Transverse colon (tissue), 4 donors: Measurements from ENCODE around the gene AHDC1. TPM values are rescaled to one million over a fixed set of nuclear protein-coding genes. Genes with fewer than 3 reads are reported as not detected.

ENCODE experiments used
- DNase-seq: peaks from one replicate; pipeline ENCODE4 v3.0.0-alpha.2; 2019
- H3K27ac ChIP-seq, 4 donors: fragments of 200-600 bp; sonication (generic); 2 replicates each; pipeline ENCODE4 v1.5.1; 2016 to 2018; ENCODE audit warnings: inconsistent platforms in 4 of 4
- H3K27me3 ChIP-seq: fragments of 200-600 bp; sonication (generic); 2 replicates; pipeline ENCODE4 v1.5.1; 2017; ENCODE audit warnings: inconsistent platforms
- H3K36me3 ChIP-seq, 4 donors: fragments of 200-600 bp; sonication (generic); 2 replicates each; pipeline ENCODE4 v1.5.1; 2017 to 2019; ENCODE audit warnings: inconsistent platforms in 4 of 4
- H3K4me1 ChIP-seq, 4 donors: fragments of 200-600 bp; sonication (generic); 2 replicates each; pipeline ENCODE4 v1.5.1; 2017 to 2020; ENCODE audit warnings: inconsistent platforms in 4 of 4
- H3K4me3 ChIP-seq, 4 donors: fragments of 200-600 bp; sonication (generic); 1 replicate in 1 of 4; 2 replicates in 3 of 4; pipeline versions ENCODE4 v1.5.1 to v1.6.1; 2017 to 2019; ENCODE audit warnings: inconsistent platforms in 4 of 4
- H3K9me3 ChIP-seq, 2 donors: fragments of 200-600 bp; sonication (generic); 2 replicates each; pipeline ENCODE4 v1.5.1; 2017 to 2019; ENCODE audit warnings: inconsistent platforms in 2 of 2
- EP300 ChIP-seq: sonication (generic); formaldehyde crosslinking; IDR thresholded peaks from one replicate; pipeline ENCODE4 v1.6.1; 2017; ENCODE audit warnings: antibody characterized with exemption, low read depth
- POLR2A ChIP-seq: fragments of 450-650 bp; IDR thresholded peaks from one replicate; pipeline ENCODE4 v1.6.1; 2016; ENCODE audit warnings: antibody characterized with exemption, mild to moderate bottlenecking, moderate library complexity
- POLR2AphosphoS5 ChIP-seq, 3 donors: sonication (generic); formaldehyde crosslinking; IDR thresholded peaks; one replicate each; pipeline ENCODE4 v1.6.1; 2016; ENCODE audit warnings: antibody characterized with exemption in 3 of 3
- WGBS, 2 donors: methylation state at CpG; one replicate each; pipeline ENCODE4 v1.1.5; 2018; ENCODE audit warnings: low coverage in 1 of 2; 5-methylcytosine and 5-hydroxymethylcytosine counted together
- in situ Hi-C, 4 donors: fragments of 200-750 bp; cut with MboI; loops; one replicate each; pipeline versions ENCODE4 v1.15.0 to v1.15.1; 2017; ENCODE audit warnings: low sequenced_read_pairs in 3 of 4, low pct_ligation_motif_present in 1 of 4, low pct_unique_long_range_greater_than_20kb in 1 of 4
- intact Hi-C: fragments of 100-400 bp; cut with DNase I; formaldehyde crosslinking; loops from one replicate; pipeline ENCODE4 v1.15.1; 2023; ENCODE audit warnings: low total_unique reads
- small RNA-seq, 4 donors: library from RNA; depleted of rRNA; stranded (forward); fragments of <200 nt; gene quantifications; one replicate each; pipeline ENCODE3, GENCODE V24; 2016
- total RNA-seq, 4 donors: library from RNA; depleted of rRNA; stranded (reverse); fragments of >200 nt; gene quantifications; one replicate each; pipeline ENCODE4 v1.1.0, GENCODE V29; 2016
- TF ChIP-seq, protein P1 (sequence below), 5 experiments: fragments of 200-600 bp in 3 of 5; fragments of 450-650 bp in 2 of 5; sonication (generic) in 3 of 5; IDR thresholded peaks; 1 replicate in 2 of 5; 2 replicates in 3 of 5; pipeline ENCODE4 v1.5.1; 2016 to 2017; ENCODE audit warnings: antibody characterized with exemption in 5 of 5, inconsistent platforms in 3 of 5, mild to moderate bottlenecking in 2 of 5, moderate library complexity in 1 of 5

The AHDC1 gene
- total RNA-seq, 4 donors from 2014 or later = 11.7 to 34.4 (median 21.3) TPM

DNA sequence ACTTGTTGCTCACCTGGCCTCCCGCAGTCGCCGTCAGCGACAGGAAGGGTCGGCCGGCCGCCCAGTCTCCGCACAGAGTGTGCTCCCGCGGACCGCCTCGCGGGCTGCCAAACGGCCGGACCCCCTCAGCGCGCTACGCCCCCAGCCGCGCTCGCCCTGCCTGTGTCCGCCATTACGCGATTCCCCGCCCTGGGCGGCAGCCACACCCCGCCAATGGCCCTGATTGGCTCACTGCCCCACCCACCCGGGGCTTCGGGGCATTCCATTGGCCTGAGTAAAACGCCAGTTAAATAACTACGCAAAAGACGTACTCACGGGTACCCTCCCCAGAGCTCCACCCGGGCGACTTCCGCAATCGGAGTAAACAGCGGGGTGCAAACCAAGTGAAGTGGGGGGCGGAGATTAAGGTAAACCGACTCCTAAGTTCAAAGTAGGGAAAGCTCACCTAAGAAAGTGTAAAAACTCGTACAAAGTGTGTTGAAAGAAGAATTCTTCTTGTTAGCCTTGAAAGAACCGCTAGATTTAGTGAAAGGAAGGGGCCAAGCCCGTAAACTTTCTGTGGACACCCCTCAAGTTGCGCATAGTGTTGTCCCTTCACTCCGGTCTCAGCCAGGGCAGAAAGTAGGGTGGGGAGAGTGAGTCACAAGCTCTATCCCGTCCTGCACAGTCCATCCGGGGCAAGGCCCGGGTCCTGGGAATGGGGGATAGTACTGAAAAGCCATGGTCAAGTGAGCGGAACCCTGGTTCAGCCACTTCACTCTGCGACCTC lies 113.8 kb downstream of the AHDC1 start, which contains the start of gene WASF2:
Gene WASF2 (minus strand): TSS at position 195 of the 769 bp plus-strand sequence. CDS start 61,277 bp downstream, outside the sequence.
- Histone ChIP-seq H3K36me3 (no peaks in the 10 kb centered on the region), H3K9me3 (no peaks in the 10 kb centered on the region), H3K27me3 (no peaks in the 10 kb centered on the region), H3K4me3 (peak within 1 kb of the TSS; percentile 80 to 100 (median 90)), H3K27ac (peak within 1 kb of the TSS; percentile 96 to 100 (median 99)), H3K4me1 (peaks cover 27 to 54% (median 38%) of the 10 kb centered on the region in 4 donors)
- peak; percentile 98 for DNase-seq
- 0 to 5% methylated on average over 4 to 25 of the region's 50 CpGs for WGBS, 2 donors
- in situ Hi-C loops (no loop called here), intact Hi-C loops (loop anchor here (5.0 kb wide), 1 partner anchor 73 kb away; no protein-coding TSS in a partner anchor)
- TF ChIP-seq POLR2A (peak; percentile 96), POLR2AphosphoS5 (IDR thresholded peaks at IDR 0.05) (peak; percentile 98 to 99 (median 99)), EP300 (no peak)

GRCh38 chr1:27489501-27489972 lies 114.4 kb downstream of the AHDC1 start:
- H3K36me3 ChIP-seq = no peaks in the 10 kb centered on the region
- H3K4me3 ChIP-seq = peak overlapping the region; percentile 80 to 100 (median 90)
- intact Hi-C loops (no loop called here), in situ Hi-C loops (no loop called here)
- 0 to 1% methylated on average over 2 to 24 of the region's 26 CpGs for WGBS, 2 donors
- no peak for TF ChIP-seq EP300
- TF ChIP-seq, protein P1, sequence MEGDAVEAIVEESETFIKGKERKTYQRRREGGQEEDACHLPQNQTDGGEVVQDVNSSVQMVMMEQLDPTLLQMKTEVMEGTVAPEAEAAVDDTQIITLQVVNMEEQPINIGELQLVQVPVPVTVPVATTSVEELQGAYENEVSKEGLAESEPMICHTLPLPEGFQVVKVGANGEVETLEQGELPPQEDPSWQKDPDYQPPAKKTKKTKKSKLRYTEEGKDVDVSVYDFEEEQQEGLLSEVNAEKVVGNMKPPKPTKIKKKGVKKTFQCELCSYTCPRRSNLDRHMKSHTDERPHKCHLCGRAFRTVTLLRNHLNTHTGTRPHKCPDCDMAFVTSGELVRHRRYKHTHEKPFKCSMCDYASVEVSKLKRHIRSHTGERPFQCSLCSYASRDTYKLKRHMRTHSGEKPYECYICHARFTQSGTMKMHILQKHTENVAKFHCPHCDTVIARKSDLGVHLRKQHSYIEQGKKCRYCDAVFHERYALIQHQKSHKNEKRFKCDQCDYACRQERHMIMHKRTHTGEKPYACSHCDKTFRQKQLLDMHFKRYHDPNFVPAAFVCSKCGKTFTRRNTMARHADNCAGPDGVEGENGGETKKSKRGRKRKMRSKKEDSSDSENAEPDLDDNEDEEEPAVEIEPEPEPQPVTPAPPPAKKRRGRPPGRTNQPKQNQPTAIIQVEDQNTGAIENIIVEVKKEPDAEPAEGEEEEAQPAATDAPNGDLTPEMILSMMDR (IDR thresholded peaks at IDR 0.05) = no peak
- no peak for TF ChIP-seq POLR2AphosphoS5 (IDR thresholded peaks at IDR 0.05)
- no peak for TF ChIP-seq POLR2A
- H3K27me3 ChIP-seq = no peaks in the 10 kb centered on the region
- H3K9me3 ChIP-seq = no peaks in the 10 kb centered on the region
- peak overlapping the region; percentile 96 to 100 (median 99) for H3K27ac ChIP-seq
- peak; percentile 41 for DNase-seq
- peaks cover 27 to 60% (median 38%) of the 10 kb centered on the region in 4 donors for H3K4me1 ChIP-seq

DNA sequence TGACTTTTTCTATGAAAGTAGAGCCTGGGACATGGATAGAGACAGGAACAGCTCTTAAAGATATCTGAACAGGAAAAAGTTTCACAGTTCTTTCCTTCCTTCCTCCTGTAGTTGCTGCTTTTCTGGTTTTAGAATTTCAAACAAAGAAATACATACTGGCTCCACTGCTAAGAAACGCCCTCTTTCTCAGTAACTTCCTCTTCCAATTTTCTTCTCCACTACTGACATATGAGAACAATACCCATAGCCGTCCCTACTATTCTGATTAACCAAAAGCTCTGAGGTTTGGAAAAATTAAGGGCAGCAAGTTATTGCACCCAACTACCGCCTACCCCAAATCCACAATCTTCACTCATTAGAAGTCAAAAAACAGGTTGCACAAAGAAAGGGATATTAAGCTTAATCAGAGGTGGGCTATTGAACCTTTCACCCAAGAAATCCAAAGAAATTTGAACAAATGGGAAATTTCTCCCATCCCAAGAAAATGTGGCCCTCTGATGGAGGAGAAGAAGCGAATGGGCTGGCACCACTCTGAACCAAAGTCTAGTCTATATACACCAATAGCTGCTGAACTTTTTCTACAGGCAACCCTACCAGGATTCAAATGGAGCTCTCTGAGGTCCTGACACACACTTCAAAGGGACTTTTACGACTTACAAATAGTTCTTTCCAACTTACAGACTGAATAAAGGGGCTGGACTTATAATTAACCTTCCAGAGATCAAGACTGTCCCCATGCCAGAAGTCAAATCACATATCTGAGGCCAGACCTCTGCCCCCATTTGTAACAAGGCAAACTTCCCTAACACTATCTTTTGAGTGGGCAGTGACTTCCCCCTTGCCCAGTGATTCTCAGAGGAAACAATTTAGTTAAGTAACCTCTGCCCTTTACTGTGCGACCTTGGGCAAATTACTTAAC lies 115.7 kb downstream of the AHDC1 start:
- Histone ChIP-seq H3K4me3 (peak overlapping the region in 3 of 4 donors; percentile 80 to 98 (median 81)), H3K36me3 (no peaks in the 10 kb centered on the region), H3K27me3 (no peaks in the 10 kb centered on the region), H3K9me3 (no peaks in the 10 kb centered on the region), H3K27ac (peak overlapping the region; percentile 96 to 100 (median 99)), H3K4me1 (peaks cover 32 to 74% (median 38%) of the 10 kb centered on the region in 4 donors)
- WGBS, 2 donors = 0 to 12% methylated on average over 5 to 6 of the region's 6 CpGs
- in situ Hi-C loops = no loop called here
- DNase-seq = no peak
- intact Hi-C loops = no loop called here
- TF ChIP-seq POLR2A = no peak
- peak in 1 of 3 donors; percentile 16 for TF ChIP-seq POLR2AphosphoS5 (IDR thresholded peaks at IDR 0.05)

GRCh38 chr1:27485363-27485762 lies 118.6 kb downstream of the AHDC1 start:
- intact Hi-C loops = no loop called here
- Histone ChIP-seq H3K4me3 (no peak overlapping the region), H3K4me1 (peaks cover 21 to 72% (median 28%) of the 10 kb centered on the region in 4 donors), H3K27ac (no peak overlapping the region), H3K36me3 (no peaks in the 10 kb centered on the region), H3K27me3 (no peaks in the 10 kb centered on the region), H3K9me3 (no peaks in the 10 kb centered on the region)
- TF ChIP-seq, protein P1 (IDR thresholded peaks at IDR 0.05) = no peak
- TF ChIP-seq POLR2AphosphoS5 (IDR thresholded peaks at IDR 0.05) = no peak
- TF ChIP-seq EP300 = no peak
- no peak for TF ChIP-seq POLR2A
- 80 to 100% methylated on average over 1 of the region's 1 CpG for WGBS, 2 donors
- in situ Hi-C loops = no loop called here
- DNase-seq = no peak

Small RNAs within 50 kb of the gene (small RNA-seq; reads per million reads assigned to genes)
- gene AL031729.1 = 0 to 0.24 (median 0) reads per million in 4 donors

Other genes with a start within 250 kb of the AHDC1 start
- 10 to 100 TPM; 13.5 to 35.5 (median 24.4) TPM for gene MAP3K6, start 237.2 kb downstream of the AHDC1 start, total RNA-seq
- gene FCN3, start 229.3 kb downstream of the AHDC1 start, total RNA-seq = 1 to 10 TPM in 2 of 4 donors, not detected in 2; 1.2 to 1.9 TPM
- not detected for gene CD164L2, start 220.8 kb downstream of the AHDC1 start, total RNA-seq
- gene GPR3, start 211.5 kb downstream of the AHDC1 start, total RNA-seq = not detected
- 100 to 1,000 TPM in 1 of 4 donors, 10 to 100 TPM in 3; 34.6 to 114 (median 60.9) TPM for gene WASF2, start 114.0 kb downstream of the AHDC1 start, total RNA-seq
- gene FGR, start 31.0 kb upstream of the AHDC1 start, total RNA-seq = 1 to 10 TPM; 2.2 to 8.8 (median 5.8) TPM
- gene IFI6, start 68.0 kb upstream of the AHDC1 start, total RNA-seq = 10 to 100 TPM in 2 of 4 donors, 1 to 10 TPM in 2; 1.2 to 28.1 (median 14.2) TPM
- gene FAM76A, start 121.8 kb upstream of the AHDC1 start, total RNA-seq = 10 to 100 TPM; 10.5 to 29.1 (median 12.5) TPM
- gene STX12, start 169.1 kb upstream of the AHDC1 start, total RNA-seq = 10 to 100 TPM; 11.3 to 65.3 (median 47.6) TPM
- gene PPP1R8, start 226.6 kb upstream of the AHDC1 start, total RNA-seq = 10 to 100 TPM; 15.1 to 32.9 (median 28.0) TPM